Kidney (tissue), 14 donors: ENCODE results near the gene PTBP3. TPM values are rescaled to one million over a fixed set of nuclear protein-coding genes. Genes with fewer than 3 reads are reported as not detected.

Source experiments
- DNase-seq, 5 donors: peaks; one replicate each; pipeline ENCODE4 v3.0.0-alpha.2; 2013 to 2020
- FAIRE-seq: peaks from 2 replicates; lab custom pipeline; 2012; peaks lifted over from hg19 to GRCh38; lab: Jason Lieb, UNC
- H3K27ac ChIP-seq, 2 donors: one replicate each; pipeline ENCODE4 v1.7.0; 2013; ENCODE audit warnings: low read depth in 2 of 2, low read length in 2 of 2, inconsistent platforms in 1 of 2
- H3K27me3 ChIP-seq: one replicate; pipeline ENCODE4 v1.7.1; 2013; ENCODE audit warnings: low read length, inconsistent platforms; ENCODE audit not compliant: control insufficient read depth, insufficient read depth
- H3K36me3 ChIP-seq, 3 donors: one replicate each; pipeline versions ENCODE4 v1.7.0 to v1.7.1; 2013; ENCODE audit warnings: low read length in 3 of 3, control low read depth in 1 of 3, inconsistent platforms in 1 of 3; ENCODE audit not compliant: insufficient read depth in 3 of 3, control insufficient read depth in 2 of 3
- H3K4me1 ChIP-seq, 3 donors: one replicate each; pipeline versions ENCODE4 v1.7.0 to v1.7.1; 2013; ENCODE audit warnings: low read length in 3 of 3, inconsistent platforms in 1 of 3, low read depth in 1 of 3; ENCODE audit not compliant: control insufficient read depth in 2 of 3, insufficient read depth in 2 of 3
- H3K4me3 ChIP-seq, 3 donors: one replicate each; pipeline versions ENCODE4 v1.7.0 to v1.8.1; 2013; ENCODE audit warnings: low read length in 3 of 3, control low read depth in 1 of 3, inconsistent platforms in 1 of 3
- H3K9ac ChIP-seq, 3 donors: one replicate each; pipeline versions ENCODE4 v1.7.0 to v1.7.1; 2013; ENCODE audit warnings: low read length in 3 of 3, control low read depth in 1 of 3, inconsistent platforms in 1 of 3
- H3K9me3 ChIP-seq, 3 donors: one replicate each; pipeline versions ENCODE4 v1.7.0 to v1.7.1; 2013; ENCODE audit warnings: low read length in 3 of 3, control low read depth in 1 of 3, inconsistent platforms in 1 of 3; ENCODE audit not compliant: control insufficient read depth in 2 of 3, insufficient read depth in 1 of 3
- CTCF ChIP-seq: IDR thresholded peaks from 3 replicates; pipeline ENCODE4 v1.5.1; 2012; ENCODE audit warnings: mild to moderate bottlenecking, moderate library complexity, borderline replicate concordance; ENCODE audit not compliant: insufficient read depth; ENCODE audit errors: extremely low read depth
- intact Hi-C: fragments of 100-400 bp; cut with DNase I; formaldehyde crosslinking; loops from one replicate; pipeline ENCODE4 v1.11.1; 2022
- polyA plus RNA-seq: library from polyadenylated mRNA; stranded (reverse); fragments of 350-450 nt; fragmentation: Illumina TruSeq; extraction: RNeasy Lipid Tissue Mini Kit (QIAGEN cat#74804); gene quantifications from one replicate; pipeline ENCODE4 v1.2.3, GENCODE V29; 2014; ENCODE audit warnings: low read depth, low replicate concordance; ENCODE audit not compliant: insufficient read depth
- total RNA-seq: library from RNA; stranded (reverse); fragmentation: NEBNext Ultra II Directional; extraction: Animal tissue kit (Norgen Biotek cat#: 25700); gene quantifications from one replicate; pipeline ENCODE4 v1.2.1, GENCODE V29; 2021
- donor health status: control.
- donor health status: control.
- donor health status: control.
- donor health status: control.
- donor health status: control.
- donor health status: DM: yes; HTN: yes; CAD: no.
- donor health status: Normal renal cell carcinoma (clear cell type).

PTBP3 gene
- total and polyA plus RNA-seq, 2 donors from 2014 or later = 14.0 to 86.6 TPM

- Histone ChIP-seq H3K27ac (no peak overlapping the region), H3K9ac (no peak overlapping the region), H3K4me1 (peaks cover 0 to 8% (median 4%) of the 10 kb centered on the region in 3 donors), H3K36me3 (no peaks in the 10 kb centered on the region), H3K27me3 (no peaks in the 10 kb centered on the region), H3K9me3 (no peaks in the 10 kb centered on the region), H3K4me3 (no peak overlapping the region)
- TF ChIP-seq CTCF = no peak
- no peak for FAIRE-seq
- DNase-seq = no peak
- intact Hi-C loops = no loop called here
These were observed 149.2 kb downstream of the PTBP3 start for GRCh38 chr9:112184221-112184620.

GRCh38 chr9:112180387-112180881, 153.0 kb downstream of the PTBP3 start:
- TF ChIP-seq CTCF = no peak
- Histone ChIP-seq H3K36me3 (no peaks in the 10 kb centered on the region), H3K27me3 (no peaks in the 10 kb centered on the region), H3K27ac (no peak overlapping the region), H3K4me1 (peaks cover 4 to 17% (median 4%) of the 10 kb centered on the region in 3 donors), H3K9ac (no peak overlapping the region), H3K9me3 (no peaks in the 10 kb centered on the region), H3K4me3 (no peak overlapping the region)
- DNase-seq = no peak
- intact Hi-C loops = no loop called here
- no peak for FAIRE-seq

GRCh38 chr9:112179816-112180215, 153.6 kb downstream of the PTBP3 start:
- no peaks in the 10 kb centered on the region for H3K9me3 ChIP-seq
- no peaks in the 10 kb centered on the region for H3K36me3 ChIP-seq
- FAIRE-seq (no peak), DNase-seq (peak in 2 of 5 donors; percentile 37 to 45)
- no peak overlapping the region for H3K4me3 ChIP-seq
- no peak for TF ChIP-seq CTCF
- H3K9ac ChIP-seq = no peak overlapping the region
- H3K27ac ChIP-seq = no peak overlapping the region
- peaks cover 4 to 17% (median 4%) of the 10 kb centered on the region in 3 donors for H3K4me1 ChIP-seq
- intact Hi-C loops = no loop called here
- no peaks in the 10 kb centered on the region for H3K27me3 ChIP-seq

- FAIRE-seq (no peak), DNase-seq (peak in 4 of 5 donors; percentile 50 to 85 (median 68))
- TF ChIP-seq CTCF = no peak
- H3K27me3 ChIP-seq = no peaks in the 10 kb centered on the region
- no peaks in the 10 kb centered on the region for H3K36me3 ChIP-seq
- intact Hi-C loops = no loop called here
- no peak overlapping the region for H3K4me3 ChIP-seq
- peaks cover 4 to 30% (median 4%) of the 10 kb centered on the region in 3 donors for H3K4me1 ChIP-seq
- H3K9ac ChIP-seq = peak overlapping the region in 1 of 3 donors; percentile 43
- H3K9me3 ChIP-seq = no peaks in the 10 kb centered on the region
- peak overlapping the region; percentile 69 to 72 for H3K27ac ChIP-seq
These were observed 156.9 kb downstream of the PTBP3 start for GRCh38 chr9:112176524-112176923.
